Activated CD8-positive, alpha-beta memory T cell treated with anti-CD3 and anti-CD28 coated beads for 48 hours (primary cell): ENCODE results near the gene SPRR3.
"Not testable (repeated sequence)": the region's sequence is repeated elsewhere in the genome, so short reads cannot be mapped to it uniquely, and the experiment has no call there.

Experiments
- DNase-seq, 3 experiments: peaks; one replicate each; pipeline ENCODE4 v3.0.0-alpha.2; 2020; ENCODE audit warnings: low read depth in 2 of 3, low spot score in 2 of 3

Gene SPRR3

GRCh38 chr1:152983234-152983633 is 18.3 kb upstream of the SPRR3 start:
- no peak for DNase-seq

- no peak for DNase-seq
Observed at GRCh38 chr1:152983743-152984142, 17.8 kb upstream of the SPRR3 start, which contains the start of gene SPRR1A. SPRR1A (plus strand) TSS chr1:152984081; CDS start chr1:152985231, 1,150 bp downstream.

GRCh38 chr1:152986578-152986977 is 15.0 kb upstream of the SPRR3 start:
- no peak for DNase-seq

GRCh38 chr1:152993186-152993585 is 8.4 kb upstream of the SPRR3 start:
- DNase-seq = no peak

- DNase-seq = no peak
Observed at GRCh38 chr1:152995842-152996241, 5.7 kb upstream of the SPRR3 start.

- DNase-seq = no peak
Observed at GRCh38 chr1:152996633-152997400, 4.7 kb upstream of the SPRR3 start.

GRCh38 chr1:152997901-152998300 is 3.6 kb upstream of the SPRR3 start:
- no peak for DNase-seq

- DNase-seq = no peak
Observed at GRCh38 chr1:152998476-152998875, 3.1 kb upstream of the SPRR3 start.

- DNase-seq = no peak
Observed at GRCh38 chr1:152999818-153000217, 1.7 kb upstream of the SPRR3 start.

GRCh38 chr1:153000294-153000693 is 1.3 kb upstream of the SPRR3 start:
- no peak for DNase-seq

- DNase-seq = not testable (repeated sequence)
Observed at GRCh38 chr1:153011235-153011758, 9.7 kb downstream of the SPRR3 start.

- not testable (repeated sequence) for DNase-seq
Observed at GRCh38 chr1:153021829-153022228, 20.3 kb downstream of the SPRR3 start.

- not testable (repeated sequence) for DNase-seq
Observed at GRCh38 chr1:153022340-153022739, 20.8 kb downstream of the SPRR3 start.

- DNase-seq = no peak
Observed at GRCh38 chr1:153023109-153023508, 21.6 kb downstream of the SPRR3 start.

- DNase-seq = no peak
Observed at GRCh38 chr1:153024413-153024812, 22.9 kb downstream of the SPRR3 start.

GRCh38 chr1:153025797-153026196 is 24.2 kb downstream of the SPRR3 start:
- DNase-seq = no peak

GRCh38 chr1:153028766-153029165 is 27.2 kb downstream of the SPRR3 start:
- DNase-seq = no peak

GRCh38 chr1:153030895-153031294 is 29.3 kb downstream of the SPRR3 start, which contains the start of gene SPRR1B:
SPRR1B (plus strand) TSS chr1:153031203; CDS start chr1:153032346, 1,143 bp downstream.
- no peak for DNase-seq

GRCh38 chr1:153032073-153032472 is 30.5 kb downstream of the SPRR3 start:
- no peak for DNase-seq

GRCh38 chr1:153032677-153033308 is 31.2 kb downstream of the SPRR3 start:
- no peak for DNase-seq

GRCh38 chr1:153035211-153035610 is 33.7 kb downstream of the SPRR3 start:
- DNase-seq = no peak

- DNase-seq = no peak
Observed at GRCh38 chr1:153040950-153041631, 39.5 kb downstream of the SPRR3 start, which contains the start of gene SPRR2D. SPRR2D (minus strand) TSS chr1:153041120; CDS start chr1:153040346, 774 bp downstream.
